HG03095 (cell line): ENCODE data around the gene MTERF1.
"Not testable (repeated sequence)": the region's sequence is repeated elsewhere in the genome, so short reads cannot be mapped to it uniquely, and the experiment has no call there.

Experiments used
- ATAC-seq: cut with Tn5 transposase; IDR thresholded peaks from one replicate; pipeline ENCODE4 v1.9.1; 2021; ENCODE audit warnings: moderate library complexity; ENCODE audit not compliant: unreplicated experiment

MTERF1 gene

DNA sequence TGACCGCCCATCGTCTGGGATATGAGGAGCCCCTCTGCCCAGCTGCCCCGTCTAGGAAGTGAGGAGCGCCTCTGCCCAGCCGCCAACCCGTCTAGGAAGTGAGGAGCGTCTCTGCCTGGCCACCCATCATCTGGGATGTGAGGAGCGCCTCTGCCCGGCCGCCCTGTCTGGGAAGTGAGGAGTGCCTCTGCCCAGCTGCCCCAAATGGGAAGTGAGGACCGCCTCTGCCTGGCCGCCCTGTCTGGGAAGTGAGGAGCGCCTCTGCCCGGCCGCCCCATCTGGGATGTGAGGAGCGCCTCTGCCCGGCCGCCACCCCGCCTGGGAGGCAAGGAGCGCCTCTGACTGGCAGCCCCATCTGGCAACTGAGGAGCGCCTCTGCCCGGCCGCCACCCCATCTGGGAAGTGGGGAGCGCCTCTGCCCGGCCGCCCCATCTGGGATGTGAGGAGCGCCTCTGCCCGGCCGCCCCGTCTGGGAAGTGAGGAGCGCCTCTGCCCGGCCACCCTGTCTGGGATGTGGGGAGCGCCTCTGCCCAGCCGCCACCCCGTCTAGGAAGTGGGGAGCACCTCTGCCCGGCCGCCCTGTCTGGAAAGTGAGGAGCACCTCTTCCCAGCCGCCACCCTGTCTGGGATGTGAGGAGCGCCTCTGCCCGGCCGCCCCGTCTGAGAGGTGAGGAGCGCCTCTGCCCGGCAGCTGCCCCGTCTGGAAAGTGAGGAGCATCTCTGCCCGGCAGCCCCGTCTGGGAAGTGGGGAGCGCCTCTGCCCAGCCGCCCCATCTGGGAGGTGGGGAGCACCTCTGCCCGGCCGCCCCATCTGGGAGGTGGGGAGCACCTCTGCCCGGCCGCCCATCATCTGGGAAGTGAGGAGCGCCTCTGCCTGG lies 7.1 kb upstream of the MTERF1 start:
- ATAC-seq, result not testable (repeated sequence)

- no peak for ATAC-seq
Observed at GRCh38 chr7:91883676-91884362, 3.3 kb upstream of the MTERF1 start.

- no peak for ATAC-seq
Observed at GRCh38 chr7:91880016-91880412, 488 bp downstream of the MTERF1 start.

DNA sequence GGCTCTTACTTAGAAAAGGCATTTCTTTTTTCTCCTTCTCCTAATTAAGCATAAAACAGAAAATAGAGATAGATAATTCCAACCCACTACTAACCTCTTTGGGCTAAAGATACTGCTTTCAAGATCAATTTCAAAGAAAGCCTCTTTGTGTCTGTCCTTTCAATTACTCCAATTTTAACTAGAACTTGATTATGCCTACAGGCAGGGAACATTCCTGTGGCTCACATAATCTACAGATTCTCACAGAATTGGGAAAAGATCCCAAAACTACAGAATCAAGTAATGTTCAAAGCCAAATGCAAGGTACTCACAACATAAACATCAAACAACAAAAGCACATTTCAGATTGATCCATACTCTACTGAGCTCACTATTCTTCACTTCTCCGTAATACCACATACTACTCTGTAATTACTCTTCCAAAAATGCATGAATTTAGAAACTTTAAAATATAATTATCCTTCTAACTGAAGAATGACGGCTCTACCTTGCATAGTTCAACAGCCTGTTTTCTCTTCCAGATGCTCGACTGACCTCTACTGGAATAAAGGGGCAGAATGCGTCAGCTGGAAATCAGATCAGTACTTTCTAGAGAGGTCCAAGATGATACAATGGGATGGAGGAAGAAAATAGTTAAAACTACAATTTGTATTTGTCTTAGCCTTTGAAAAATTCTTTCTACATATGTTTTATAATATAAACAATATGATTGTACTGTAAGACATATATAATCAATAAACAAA lies 3.9 kb downstream of the MTERF1 start:
- no peak for ATAC-seq

GRCh38 chr7:91875851-91876250 lies 4.7 kb downstream of the MTERF1 start:
- ATAC-seq, result no peak

GRCh38 chr7:91872928-91873327 lies 7.6 kb downstream of the MTERF1 start:
- no peak for ATAC-seq

GRCh38 chr7:91872069-91872468 lies 8.4 kb downstream of the MTERF1 start:
- ATAC-seq, result no peak

DNA sequence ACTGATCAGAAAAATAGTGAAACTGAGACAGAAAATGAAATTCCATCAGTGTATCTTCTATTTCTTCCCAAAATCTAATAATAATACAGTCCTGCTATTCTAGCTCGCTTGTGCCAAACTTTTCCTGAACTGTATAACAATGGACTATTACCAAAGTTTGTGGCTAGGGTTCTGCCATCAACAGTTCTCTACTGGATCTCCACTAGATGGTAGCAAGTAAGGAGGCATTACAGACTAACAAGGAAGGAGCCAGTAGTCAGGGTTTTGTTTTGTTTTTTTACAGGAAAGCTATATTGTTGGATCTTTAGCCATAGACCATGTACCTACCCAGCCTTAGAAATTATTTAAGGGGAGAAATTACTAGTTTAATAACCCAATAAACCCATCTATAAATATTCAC lies 10.8 kb downstream of the MTERF1 start:
- no peak for ATAC-seq

DNA sequence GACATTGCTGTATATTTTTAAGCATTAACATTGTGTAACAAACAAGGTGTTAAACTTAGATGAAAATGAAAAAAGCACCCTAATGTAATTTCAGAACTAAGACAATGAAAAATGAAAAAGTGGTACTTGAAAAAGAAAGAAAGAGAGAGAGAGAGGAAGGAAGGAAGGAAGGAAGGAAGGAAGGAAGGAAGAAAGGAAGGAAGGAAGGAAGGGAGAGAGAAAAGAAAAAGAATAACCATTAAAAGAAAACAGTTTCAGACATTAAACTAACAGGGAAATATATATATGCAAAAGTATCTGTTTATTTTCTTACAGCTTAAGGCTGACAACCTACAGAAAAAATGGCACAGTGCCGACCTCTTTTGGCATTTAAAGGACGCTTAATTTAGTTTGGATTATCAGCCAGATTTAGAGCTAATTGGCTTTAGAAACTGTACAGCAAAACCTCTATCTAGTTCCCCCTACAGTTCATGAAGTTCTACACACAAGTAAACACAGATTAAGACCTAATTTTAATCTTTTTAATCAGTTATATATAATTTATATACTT lies 13.8 kb downstream of the MTERF1 start:
- ATAC-seq, result no peak

GRCh38 chr7:91865511-91865910 lies 15.0 kb downstream of the MTERF1 start:
- ATAC-seq, result no peak

DNA sequence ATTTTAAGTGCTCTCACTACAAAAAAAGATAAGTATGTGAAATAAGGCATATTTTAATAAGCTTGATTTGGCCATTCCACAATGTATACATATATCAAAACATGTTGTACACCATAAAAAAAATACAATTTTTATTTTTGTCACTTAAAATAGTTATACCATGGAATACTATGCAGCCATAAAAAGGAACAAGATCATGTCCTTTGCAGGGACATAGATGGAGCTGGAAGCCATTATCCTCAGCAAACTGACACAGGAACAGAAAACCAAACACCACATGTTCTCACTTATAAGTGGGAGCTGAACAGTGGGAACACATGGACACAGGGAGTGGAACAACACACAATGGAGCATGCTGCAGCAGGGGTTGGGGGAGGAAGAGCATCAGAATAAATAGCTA lies 15.9 kb downstream of the MTERF1 start:
- ATAC-seq, result not testable (repeated sequence)

DNA sequence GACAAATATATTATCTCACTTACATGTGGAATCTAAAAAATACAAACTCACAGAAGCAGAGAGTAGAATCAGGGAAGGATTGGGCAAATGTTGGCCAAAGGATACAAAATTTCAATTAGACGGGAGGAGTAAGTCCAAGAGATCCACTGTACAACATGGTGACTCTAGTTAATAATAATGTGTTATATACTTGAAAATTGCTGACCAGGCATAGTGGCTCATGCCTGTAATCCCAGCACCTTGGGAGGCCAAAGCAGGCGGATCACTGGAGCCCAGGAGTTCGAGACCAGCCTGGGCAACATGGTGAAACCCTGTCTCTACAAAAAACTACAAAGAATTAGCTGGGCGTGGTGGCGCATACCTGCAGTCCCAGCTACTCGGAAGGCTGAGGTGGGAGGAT lies 16.4 kb downstream of the MTERF1 start:
- no peak for ATAC-seq

- ATAC-seq, result no peak
Observed at GRCh38 chr7:91852263-91852741, 28.2 kb downstream of the MTERF1 start.

- no peak for ATAC-seq
Observed at GRCh38 chr7:91850455-91850854, 30.0 kb downstream of the MTERF1 start.

GRCh38 chr7:91847876-91848588 lies 32.5 kb downstream of the MTERF1 start:
- no peak for ATAC-seq

DNA sequence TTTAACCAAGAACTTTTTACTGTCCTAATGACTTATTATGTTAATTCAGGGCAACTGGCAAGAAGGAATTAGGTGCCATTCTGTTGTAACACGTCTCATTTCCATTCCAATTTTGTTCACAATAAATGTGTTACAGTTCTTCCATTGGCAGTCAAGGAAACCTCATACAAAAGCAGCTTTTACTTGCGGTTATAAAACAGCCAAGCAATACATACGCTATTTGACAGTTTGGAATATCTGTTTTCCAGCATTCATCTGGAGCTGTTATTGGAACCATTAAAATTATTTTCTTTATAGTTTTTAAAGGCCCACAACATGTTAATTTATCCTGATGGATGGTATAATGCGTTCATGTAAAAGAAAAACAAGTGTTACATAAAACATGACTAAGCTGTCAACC lies 33.3 kb downstream of the MTERF1 start:
- ATAC-seq, result no peak

GRCh38 chr7:91846436-91846835 lies 34.1 kb downstream of the MTERF1 start:
- no peak for ATAC-seq

- peak; percentile 76 for ATAC-seq
Observed at GRCh38 chr7:91843831-91844230, 36.7 kb downstream of the MTERF1 start.

- ATAC-seq, result no peak
Observed at GRCh38 chr7:91838439-91838838, 42.1 kb downstream of the MTERF1 start.

GRCh38 chr7:91837397-91838070 lies 43.0 kb downstream of the MTERF1 start:
- no peak for ATAC-seq
